Smooth muscle cell (in vitro differentiated cells): Measurements from ENCODE around the gene MAD1L1. TPM values are rescaled to one million over a fixed set of nuclear protein-coding genes. Genes with fewer than 3 reads are reported as not detected.
"Not testable (repeated sequence)": the region's sequence is repeated elsewhere in the genome, so short reads cannot be mapped to it uniquely, and the experiment has no call there.

Experiments
- DNase-seq: peaks from one replicate; lab custom pipeline; 2025; ENCODE audit not compliant: unreplicated experiment; lab: John Stamatoyannopoulos, UW
- H2AFZ ChIP-seq: fragments of 200-600 bp; sonication (generic); 2 replicates; pipeline ENCODE4 v1.6.0; 2016; ENCODE audit warnings: antibody characterized with exemption, low read depth, mild to moderate bottlenecking
- H3F3A ChIP-seq: fragments of 200-600 bp; sonication (generic); 2 replicates; pipeline ENCODE4 v1.6.0; 2017; ENCODE audit warnings: antibody characterized with exemption, low read depth
- H3K27ac ChIP-seq: fragments of 200-600 bp; sonication (generic); 2 replicates; pipeline ENCODE4 v1.5.1; 2016; ENCODE audit warnings: low read depth, mild to moderate bottlenecking
- H3K27me3 ChIP-seq: fragments of 200-600 bp; sonication (generic); 2 replicates; pipeline ENCODE4 v1.6.1; 2016; ENCODE audit warnings: low read depth, mild to moderate bottlenecking
- H3K36me3 ChIP-seq: fragments of 200-600 bp; sonication (generic); 2 replicates; pipeline ENCODE4 v1.5.1; 2016; ENCODE audit warnings: low read depth
- H3K4me1 ChIP-seq: fragments of 200-600 bp; sonication (generic); 2 replicates; pipeline ENCODE4 v1.5.1; 2016; ENCODE audit warnings: low read depth
- H3K4me2 ChIP-seq: fragments of 200-600 bp; sonication (generic); 2 replicates; pipeline ENCODE4 v1.6.0; 2016; ENCODE audit warnings: mild to moderate bottlenecking
- H3K4me3 ChIP-seq: fragments of 200-600 bp; sonication (generic); 2 replicates; pipeline ENCODE4 v1.5.1; 2016; ENCODE audit warnings: mild to moderate bottlenecking
- H3K79me2 ChIP-seq: fragments of 200-600 bp; sonication (generic); 2 replicates; pipeline ENCODE4 v1.6.0; 2016; ENCODE audit warnings: low read depth, mild to moderate bottlenecking
- H3K9ac ChIP-seq: fragments of 200-600 bp; sonication (generic); 2 replicates; pipeline ENCODE4 v1.6.0; 2016; ENCODE audit warnings: low read depth
- H3K9me3 ChIP-seq: fragments of 200-600 bp; sonication (generic); replicated peaks from 2 replicates; pipeline ENCODE4 v1.5.1; 2016; ENCODE audit warnings: low read depth
- H4K20me1 ChIP-seq: fragments of 200-600 bp; sonication (generic); 2 replicates; pipeline ENCODE4 v1.6.0; 2016; ENCODE audit warnings: low read depth
- CTCF ChIP-seq: fragments of 200-600 bp; sonication (generic); IDR thresholded peaks from 2 replicates; pipeline ENCODE4 v1.5.1; 2017; ENCODE audit warnings: borderline replicate concordance, mild to moderate bottlenecking, antibody characterized with exemption; ENCODE audit not compliant: insufficient read depth, poor library complexity, severe bottlenecking
- WGBS: methylation state at CpG from one replicate; pipeline ENCODE4 v1.1.7; 2016; ENCODE audit warnings: low lambda C conversion rate; 5-methylcytosine and 5-hydroxymethylcytosine counted together
- polyA plus RNA-seq: library from polyadenylated mRNA; unstranded; fragments of >200 nt; fragmentation: Nextera tagmentation; extraction: Ambion mirVana; gene quantifications from 2 replicates; pipeline ENCODE4 v1.2.1, GENCODE V29; 2016
- total RNA-seq: library from RNA; depleted of rRNA; stranded (reverse); fragments of >200 nt; gene quantifications from 2 replicates; pipeline ENCODE4 v1.2.3, GENCODE V29; 2014

MAD1L1 gene
- total and polyA plus RNA-seq, 2 experiments from 2014 or later: 33.4 to 60.7 TPM

DNA sequence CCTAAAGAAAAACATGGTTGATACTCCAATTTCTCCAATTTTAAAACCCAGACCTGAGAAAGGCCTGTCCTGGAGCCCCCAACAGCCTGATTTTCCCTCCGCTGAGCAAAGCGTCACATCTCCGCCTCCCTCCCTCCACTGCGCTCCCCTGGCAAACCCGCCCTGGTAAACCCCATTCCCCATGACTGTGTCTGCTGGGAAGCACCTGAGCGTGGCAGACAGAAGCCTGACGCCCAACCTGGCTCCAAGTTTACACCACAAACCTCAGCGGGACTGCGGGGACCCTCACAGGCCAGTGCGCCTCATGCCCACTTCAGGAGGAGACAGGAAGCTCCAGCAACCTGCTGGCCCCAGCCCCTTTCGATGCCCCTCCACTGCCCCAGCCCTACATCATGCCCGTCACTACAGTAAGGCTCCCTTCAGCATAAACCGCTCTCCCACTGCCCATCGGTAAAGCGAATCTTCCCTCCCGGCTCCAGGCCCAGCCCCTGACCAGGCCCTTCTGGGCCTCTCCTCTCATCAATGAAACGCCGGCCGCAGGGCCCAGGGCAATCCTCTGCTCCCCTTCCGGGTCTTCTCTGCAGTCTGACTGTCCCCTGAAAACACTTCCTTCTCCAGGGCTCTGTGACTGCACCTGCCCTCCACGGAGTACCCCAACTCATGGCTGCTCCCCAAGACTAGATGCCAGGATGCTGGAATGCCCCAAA, 233.3 kb downstream of the MAD1L1 start:
- Histone ChIP-seq H3K4me1 (no peaks in the 10 kb centered on the region), H3K27ac (no peak overlapping the region), H3K9ac (no peak overlapping the region), H3F3A (no peaks in the 10 kb centered on the region), H3K4me3 (no peak overlapping the region), H4K20me1 (no peaks in the 10 kb centered on the region), H3K9me3 (no peaks in the 10 kb centered on the region), H3K4me2 (no peak overlapping the region), H3K27me3 (no peaks in the 10 kb centered on the region), H2AFZ (no peak overlapping the region), H3K36me3 (no peaks in the 10 kb centered on the region), H3K79me2 (no peaks in the 10 kb centered on the region)
- 94% methylated on average over 21 of the region's 21 CpGs for WGBS
- DNase-seq: no peak
- TF ChIP-seq CTCF: no peak

- Histone ChIP-seq H3K79me2 (no peaks in the 10 kb centered on the region), H3K4me2 (no peak overlapping the region), H3K4me3 (no peak overlapping the region), H3K9ac (no peak overlapping the region), H3K9me3 (no peaks in the 10 kb centered on the region), H3K27ac (no peak overlapping the region), H3K27me3 (no peaks in the 10 kb centered on the region), H3F3A (no peaks in the 10 kb centered on the region), H3K36me3 (no peaks in the 10 kb centered on the region), H3K4me1 (no peaks in the 10 kb centered on the region), H4K20me1 (no peaks in the 10 kb centered on the region), H2AFZ (no peak overlapping the region)
- no peak for TF ChIP-seq CTCF
- WGBS: 95% methylated on average over 10 of the region's 10 CpGs
- no peak for DNase-seq
Measured at GRCh38 chr7:1998146-1998545, 234.6 kb downstream of the MAD1L1 start.

- Histone ChIP-seq H3K4me3 (no peak overlapping the region), H3K9ac (no peak overlapping the region), H3K79me2 (no peaks in the 10 kb centered on the region), H2AFZ (no peak overlapping the region), H3K4me1 (no peaks in the 10 kb centered on the region), H3K4me2 (no peak overlapping the region), H3F3A (no peaks in the 10 kb centered on the region), H3K27me3 (no peaks in the 10 kb centered on the region), H3K9me3 (no peaks in the 10 kb centered on the region), H3K27ac (no peak overlapping the region), H4K20me1 (no peaks in the 10 kb centered on the region), H3K36me3 (no peaks in the 10 kb centered on the region)
- no peak for TF ChIP-seq CTCF
- 92% methylated on average over 15 of the region's 15 CpGs for WGBS
- no peak for DNase-seq
Measured at GRCh38 chr7:1997537-1998076, 235.1 kb downstream of the MAD1L1 start.

DNA sequence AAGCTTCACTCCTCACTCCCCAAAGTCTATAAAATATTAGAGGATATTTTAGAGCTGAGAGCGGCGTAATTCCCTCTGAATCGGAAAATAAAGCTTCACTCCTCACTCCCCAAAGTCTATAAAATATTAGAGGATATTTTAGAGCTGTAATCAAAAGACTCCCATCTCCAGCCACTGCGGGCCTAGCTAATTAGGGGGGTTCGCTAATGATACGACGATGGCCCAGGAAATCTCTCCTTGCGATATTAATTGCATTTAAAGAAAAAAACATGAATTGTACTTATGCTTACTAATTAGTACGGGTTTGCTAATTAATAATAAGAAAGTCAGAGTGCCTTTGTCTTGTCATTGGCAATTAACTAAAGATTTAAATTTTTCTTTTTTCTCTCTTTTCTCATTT, 235.9 kb downstream of the MAD1L1 start:
- no peak for DNase-seq
- Histone ChIP-seq H3K4me3 (no peak overlapping the region), H3K4me2 (no peak overlapping the region), H3K27me3 (no peaks in the 10 kb centered on the region), H3K36me3 (no peaks in the 10 kb centered on the region), H3K9ac (no peak overlapping the region), H3K27ac (no peak overlapping the region), H3K9me3 (no peaks in the 10 kb centered on the region), H4K20me1 (no peaks in the 10 kb centered on the region), H3K4me1 (no peaks in the 10 kb centered on the region), H3K79me2 (no peaks in the 10 kb centered on the region), H2AFZ (no peak overlapping the region), H3F3A (no peaks in the 10 kb centered on the region)
- 99% methylated on average over 9 of the region's 9 CpGs for WGBS
- no peak for TF ChIP-seq CTCF

DNA sequence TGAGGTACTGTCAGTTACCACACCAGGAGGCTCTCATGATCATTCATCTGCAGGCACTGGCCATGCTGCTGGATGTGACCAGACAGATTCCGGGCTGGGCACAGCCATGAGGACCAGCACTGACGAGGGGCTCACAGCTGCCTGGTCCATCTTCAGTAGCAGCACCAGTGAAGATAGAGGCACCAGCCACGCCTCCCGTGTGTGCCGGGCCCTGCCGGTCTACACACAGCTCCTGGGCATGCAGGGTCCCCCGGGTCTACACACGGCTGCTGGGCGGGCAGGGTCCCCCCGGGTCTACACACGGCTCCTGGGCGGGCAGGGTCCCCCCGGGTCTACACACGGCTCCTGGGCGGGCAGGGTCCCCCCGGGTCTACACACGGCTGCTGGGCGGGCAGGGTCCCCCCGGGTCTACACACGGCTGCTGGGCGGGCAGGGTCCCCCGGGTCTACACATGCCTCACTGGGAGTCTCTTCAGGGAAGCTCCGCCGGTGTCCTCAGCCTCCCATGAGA, 236.8 kb downstream of the MAD1L1 start:
- not testable (repeated sequence) for H4K20me1 ChIP-seq, H3K36me3 ChIP-seq, H3K9me3 ChIP-seq, H3K27ac ChIP-seq, H3F3A ChIP-seq, H2AFZ ChIP-seq, DNase-seq, H3K4me1 ChIP-seq, H3K9ac ChIP-seq, H3K27me3 ChIP-seq, H3K79me2 ChIP-seq, H3K4me3 ChIP-seq, H3K4me2 ChIP-seq
- WGBS: 98% methylated on average over 18 of the region's 24 CpGs
